H9 (cell line): ENCODE measurements around the gene MS4A10. TPM values are rescaled to one million over a fixed set of nuclear protein-coding genes. Genes with fewer than 3 reads are reported as not detected.

Experiments used
- DNase-seq: peaks from one replicate; pipeline ENCODE4 v3.0.0-alpha.2; 2017
- H2AFZ ChIP-seq: one replicate; pipeline ENCODE4 v1.6.1; 2013; ENCODE audit warnings: mild to moderate bottlenecking, low read length, control low read depth, moderate library complexity
- H2AK5ac ChIP-seq: 2 replicates; pipeline ENCODE4 v1.6.1; 2013; ENCODE audit warnings: low read length, control low read depth, mixed read lengths; ENCODE audit not compliant: insufficient read length
- H2BK120ac ChIP-seq: one replicate; pipeline ENCODE4 v1.6.1; 2013; ENCODE audit warnings: low read depth, mild to moderate bottlenecking, low read length, control low read depth, inconsistent platforms; ENCODE audit not compliant: poor library complexity, severe bottlenecking
- H2BK12ac ChIP-seq: 2 replicates; pipeline ENCODE4 v1.6.1; 2013; ENCODE audit warnings: low read length, control low read depth, mixed read lengths, low read depth; ENCODE audit not compliant: insufficient read length
- H2BK15ac ChIP-seq: 2 replicates; pipeline ENCODE4 v1.6.1; 2013; ENCODE audit warnings: low read depth, low read length, control low read depth
- H2BK20ac ChIP-seq: one replicate; pipeline ENCODE4 v1.6.1; 2013; ENCODE audit warnings: low read depth, mild to moderate bottlenecking, low read length, control low read depth, inconsistent platforms; ENCODE audit not compliant: poor library complexity, severe bottlenecking
- H2BK5ac ChIP-seq: 2 replicates; pipeline ENCODE4 v1.6.1; 2013; ENCODE audit warnings: low read length, control low read depth, mixed read lengths; ENCODE audit not compliant: insufficient read length
- H3K14ac ChIP-seq: 2 replicates; pipeline ENCODE4 v1.6.1; 2013; ENCODE audit warnings: low read length, control low read depth; ENCODE audit not compliant: insufficient read depth
- H3K18ac ChIP-seq: 2 replicates; pipeline ENCODE4 v1.6.1; 2013; ENCODE audit warnings: low read depth, mild to moderate bottlenecking, mixed read lengths, low read length, control low read depth; ENCODE audit not compliant: insufficient read length
- H3K23ac ChIP-seq: 2 replicates; pipeline ENCODE4 v1.6.1; 2013; ENCODE audit warnings: low read length, control low read depth, mixed read lengths, low read depth; ENCODE audit not compliant: insufficient read length
- H3K23me2 ChIP-seq: 2 replicates; pipeline ENCODE4 v1.6.1; 2013; ENCODE audit warnings: low read depth, mild to moderate bottlenecking, mixed read lengths, low read length, control low read depth; ENCODE audit not compliant: insufficient read length, poor library complexity, severe bottlenecking
- H3K27ac ChIP-seq: 2 replicates; pipeline ENCODE4 v1.5.1; 2013; ENCODE audit warnings: low read length, control low read depth, mixed read lengths, low read depth; ENCODE audit not compliant: insufficient read length
- H3K27me3 ChIP-seq: 2 replicates; pipeline ENCODE4 v1.6.1; 2013; ENCODE audit warnings: low read length, control low read depth, inconsistent platforms; ENCODE audit not compliant: insufficient read depth
- H3K4ac ChIP-seq: 2 replicates; pipeline ENCODE4 v1.6.1; 2013; ENCODE audit warnings: low read depth, mild to moderate bottlenecking, control low read depth, inconsistent platforms, low read length, moderate library complexity
- H3K4me1 ChIP-seq: 2 replicates; pipeline ENCODE4 v1.6.1; 2013; ENCODE audit warnings: low read length, control low read depth, inconsistent platforms; ENCODE audit not compliant: insufficient read depth
- H3K4me2 ChIP-seq: 2 replicates; pipeline ENCODE4 v1.6.1; 2013; ENCODE audit warnings: low read length, control low read depth, mixed read lengths; ENCODE audit not compliant: insufficient read length, insufficient read depth
- H3K56ac ChIP-seq: 2 replicates; pipeline ENCODE4 v1.6.1; 2013; ENCODE audit warnings: low read depth, mild to moderate bottlenecking, mixed read lengths, low read length, control low read depth; ENCODE audit not compliant: insufficient read length
- H3K79me1 ChIP-seq: 2 replicates; pipeline ENCODE4 v1.6.1; 2013; ENCODE audit warnings: low read depth, mild to moderate bottlenecking, moderate library complexity, low read length, control low read depth, inconsistent platforms; ENCODE audit not compliant: insufficient read depth, poor library complexity, severe bottlenecking
- H3K79me2 ChIP-seq: 2 replicates; pipeline ENCODE4 v1.6.1; 2013; ENCODE audit warnings: low read length, control low read depth, inconsistent platforms; ENCODE audit not compliant: insufficient read depth
- H3K9ac ChIP-seq: 2 replicates; pipeline ENCODE4 v1.6.1; 2013; ENCODE audit warnings: low read length, control low read depth, mixed read lengths; ENCODE audit not compliant: insufficient read length; ENCODE audit errors: extremely low read depth
- H3K9me3 ChIP-seq: one replicate; pipeline ENCODE4 v1.6.1; 2013; ENCODE audit warnings: low read depth, low read length, inconsistent platforms; ENCODE audit not compliant: control insufficient read depth
- H3T11ph ChIP-seq: one replicate; pipeline ENCODE4 v1.6.1; 2013; ENCODE audit warnings: mild to moderate bottlenecking, low read length, control low read depth, inconsistent platforms
- H4K20me1 ChIP-seq: one replicate; pipeline ENCODE4 v1.6.1; 2013; ENCODE audit not compliant: control insufficient read depth, insufficient read length, insufficient read depth
- H4K5ac ChIP-seq: 2 replicates; pipeline ENCODE4 v1.6.1; 2013; ENCODE audit warnings: low read depth, mild to moderate bottlenecking, mixed read lengths, low read length, control low read depth; ENCODE audit not compliant: insufficient read length
- H4K8ac ChIP-seq: replicated peaks from 2 replicates; pipeline ENCODE4 v1.6.1; 2013; ENCODE audit warnings: low read length, control low read depth, mixed read lengths, low read depth; ENCODE audit not compliant: insufficient read length
- H4K91ac ChIP-seq: 2 replicates; pipeline ENCODE4 v1.6.1; 2013; ENCODE audit warnings: low read depth, mild to moderate bottlenecking, moderate library complexity, mixed read lengths, low read length, control low read depth; ENCODE audit not compliant: insufficient read length
- H3K27ac Mint-ChIP-seq, 3 experiments: 2 replicates in 2 of 3; 3 replicates in 1 of 3; pipeline ENCODE4 v1.8.0; 2020 to 2021; ENCODE audit warnings: mixed read lengths in 3 of 3, mild to moderate bottlenecking in 1 of 3, moderate library complexity in 1 of 3
- H3K27me3 Mint-ChIP-seq: 2 replicates; pipeline ENCODE4 v1.8.0; 2021; ENCODE audit warnings: low read depth, mild to moderate bottlenecking, moderate library complexity, mixed read lengths
- H3K36me3 Mint-ChIP-seq, 3 experiments: 2 replicates in 2 of 3; 3 replicates in 1 of 3; pipeline ENCODE4 v1.8.0; 2020 to 2021; ENCODE audit warnings: low read depth in 3 of 3, mixed read lengths in 3 of 3; ENCODE audit not compliant: insufficient read depth in 1 of 3
- H3K4me1 Mint-ChIP-seq, 2 experiments: 2 replicates each; pipeline ENCODE4 v1.8.0; 2020; ENCODE audit warnings: mixed read lengths in 2 of 2
- H3K4me3 Mint-ChIP-seq, 2 experiments: 2 replicates in 1 of 2; 3 replicates in 1 of 2; pipeline ENCODE4 v1.8.0; 2020 to 2021; ENCODE audit warnings: mild to moderate bottlenecking in 2 of 2, mixed read lengths in 2 of 2, moderate library complexity in 1 of 2
- H3K9me3 Mint-ChIP-seq, 2 experiments: 2 replicates in 1 of 2; 3 replicates in 1 of 2; pipeline ENCODE4 v1.8.0; 2020; ENCODE audit warnings: mild to moderate bottlenecking in 2 of 2, mixed read lengths in 2 of 2, moderate library complexity in 1 of 2
- WGBS: extraction: QIAGEN DNeasy Blood & Tissue Kit; methylation state at CpG from one replicate; pipeline ENCODE4 v1.1.7; 2013; ENCODE audit warnings: missing lambda C conversion rate, low lambda C conversion rate, mixed read lengths; ENCODE audit not compliant: insufficient read length; ENCODE audit errors: extremely low coverage; 5-methylcytosine and 5-hydroxymethylcytosine counted together
- total RNA-seq: library from RNA; stranded (reverse); gene quantifications from 2 replicates; pipeline ENCODE4 v1.2.1, GENCODE V29; 2021
- TF ChIP-seq, protein P1 (sequence below): fragments of 200-600 bp; sonication (generic); conservative IDR thresholded peaks from 3 replicates; pipeline ENCODE4 v1.8.0; 2021; ENCODE audit warnings: antibody characterized with exemption, mild to moderate bottlenecking

The MS4A10 gene
- total RNA-seq, 1 experiment from 2014 or later = not detected

DNA sequence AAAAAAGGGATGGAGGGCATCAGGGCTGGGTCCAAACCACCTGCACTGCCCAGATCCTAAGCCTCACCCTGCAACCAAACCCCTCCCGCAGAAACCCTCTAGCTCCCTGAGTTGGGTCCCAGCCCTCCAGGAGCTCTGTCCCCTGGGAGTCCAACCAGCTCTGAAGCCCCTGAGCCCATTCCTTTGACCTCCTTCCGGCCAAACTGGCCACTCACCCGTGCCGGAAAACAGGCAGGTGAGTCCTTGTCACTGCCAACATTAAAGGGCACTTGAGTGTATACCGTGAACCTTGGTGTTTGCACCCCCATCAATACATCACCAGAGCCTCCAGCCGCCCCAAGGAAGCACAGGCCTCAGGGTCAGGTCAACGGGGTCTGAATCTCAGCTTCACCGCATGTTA, 16.9 kb upstream of the MS4A10 start:
- Histone ChIP-seq H3K27me3 (no peaks in the 10 kb centered on the region), H3K9me3 (no peaks in the 10 kb centered on the region), H4K8ac (no peak overlapping the region), H2AFZ (no peak overlapping the region), H3K56ac (no peak overlapping the region), H3K23ac (no peak overlapping the region), H2BK12ac (no peak overlapping the region), H3K4me2 (no peak overlapping the region), H2BK5ac (no peak overlapping the region), H3K4me1 (no peaks in the 10 kb centered on the region), H3K14ac (no peak overlapping the region), H3K18ac (no peak overlapping the region), H4K91ac (no peak overlapping the region), H3T11ph (no peak overlapping the region), H3K9ac (no peak overlapping the region), H2BK20ac (no peak overlapping the region), H2BK15ac (no peak overlapping the region), H3K27ac (no peak overlapping the region), H3K4ac (no peak overlapping the region), H4K5ac (no peak overlapping the region), H3K79me2 (no peaks in the 10 kb centered on the region), H3K79me1 (no peaks in the 10 kb centered on the region), H2AK5ac (no peak overlapping the region), H2BK120ac (no peak overlapping the region), H3K23me2 (no peaks in the 10 kb centered on the region), H4K20me1 (no peaks in the 10 kb centered on the region)
- DNase-seq = no peak
- H3K27ac Mint-ChIP-seq = no peak overlapping the region
- WGBS = no CpG with 5 or more reads among the region's 8 CpGs
- H3K4me3 Mint-ChIP-seq = no peak overlapping the region
- H3K4me1 Mint-ChIP-seq = peaks cover 5 to 16% of the 10 kb centered on the region in 2 experiments; a peak in 3 of 4 replicates
- peaks cover 24% of the 10 kb centered on the region for H3K27me3 Mint-ChIP-seq
- peaks cover 0 to 5% (median 0%) of the 10 kb centered on the region in 3 experiments; a peak in 1 of 7 replicates for H3K36me3 Mint-ChIP-seq
- peaks cover 3% of the 10 kb centered on the region in 2 experiments; a peak in 3 of 5 replicates for H3K9me3 Mint-ChIP-seq
- TF ChIP-seq, protein P1, sequence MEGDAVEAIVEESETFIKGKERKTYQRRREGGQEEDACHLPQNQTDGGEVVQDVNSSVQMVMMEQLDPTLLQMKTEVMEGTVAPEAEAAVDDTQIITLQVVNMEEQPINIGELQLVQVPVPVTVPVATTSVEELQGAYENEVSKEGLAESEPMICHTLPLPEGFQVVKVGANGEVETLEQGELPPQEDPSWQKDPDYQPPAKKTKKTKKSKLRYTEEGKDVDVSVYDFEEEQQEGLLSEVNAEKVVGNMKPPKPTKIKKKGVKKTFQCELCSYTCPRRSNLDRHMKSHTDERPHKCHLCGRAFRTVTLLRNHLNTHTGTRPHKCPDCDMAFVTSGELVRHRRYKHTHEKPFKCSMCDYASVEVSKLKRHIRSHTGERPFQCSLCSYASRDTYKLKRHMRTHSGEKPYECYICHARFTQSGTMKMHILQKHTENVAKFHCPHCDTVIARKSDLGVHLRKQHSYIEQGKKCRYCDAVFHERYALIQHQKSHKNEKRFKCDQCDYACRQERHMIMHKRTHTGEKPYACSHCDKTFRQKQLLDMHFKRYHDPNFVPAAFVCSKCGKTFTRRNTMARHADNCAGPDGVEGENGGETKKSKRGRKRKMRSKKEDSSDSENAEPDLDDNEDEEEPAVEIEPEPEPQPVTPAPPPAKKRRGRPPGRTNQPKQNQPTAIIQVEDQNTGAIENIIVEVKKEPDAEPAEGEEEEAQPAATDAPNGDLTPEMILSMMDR = no peak
